Nephron progenitor cell (in vitro differentiated cells): Measurements from ENCODE around the gene CYTH4.

ENCODE experiments used
- DNase-seq: peaks from one replicate; pipeline ENCODE4 v3.0.0; 2021
- H3K27ac Mint-ChIP-seq: 2 replicates; pipeline ENCODE4 v1.8.0; 2021; ENCODE audit warnings: mild to moderate bottlenecking, moderate library complexity, mixed read lengths
- H3K27me3 Mint-ChIP-seq: 2 replicates; pipeline ENCODE4 v1.8.0; 2021; ENCODE audit warnings: mild to moderate bottlenecking, low read depth, mixed read lengths; ENCODE audit not compliant: poor library complexity
- H3K36me3 Mint-ChIP-seq: 2 replicates; pipeline ENCODE4 v1.8.0; 2021; ENCODE audit warnings: low read depth, mixed read lengths
- H3K4me1 Mint-ChIP-seq: 2 replicates; pipeline ENCODE4 v1.8.0; 2021; ENCODE audit warnings: mixed read lengths
- H3K4me3 Mint-ChIP-seq: 2 replicates; pipeline ENCODE4 v1.8.0; 2021; ENCODE audit warnings: mild to moderate bottlenecking, moderate library complexity, mixed read lengths
- H3K9me3 Mint-ChIP-seq: 2 replicates; pipeline ENCODE4 v1.8.0; 2021; ENCODE audit warnings: mild to moderate bottlenecking, moderate library complexity, mixed read lengths
- CTCF ChIP-seq: fragments of 200-600 bp; sonication (generic); IDR thresholded peaks from 2 replicates; pipeline ENCODE4 v1.5.0; 2021; ENCODE audit warnings: antibody characterized with exemption

The CYTH4 gene

GRCh38 chr22:37311761-37312312 is 29.5 kb downstream of the CYTH4 start:
- H3K4me1 Mint-ChIP-seq = peaks cover 55% of the 10 kb centered on the region
- no peak for TF ChIP-seq CTCF
- H3K9me3 Mint-ChIP-seq = no peaks in the 10 kb centered on the region
- H3K27ac Mint-ChIP-seq = no peak overlapping the region
- H3K4me3 Mint-ChIP-seq = no peak overlapping the region
- no peaks in the 10 kb centered on the region for H3K36me3 Mint-ChIP-seq
- H3K27me3 Mint-ChIP-seq = peaks cover 22% of the 10 kb centered on the region
- no peak for DNase-seq

- Mint-ChIP-seq H3K36me3 (no peaks in the 10 kb centered on the region), H3K9me3 (no peaks in the 10 kb centered on the region)
- no peak for TF ChIP-seq CTCF
Observed at GRCh38 chr22:37312549-37313183, 30.4 kb downstream of the CYTH4 start.

GRCh38 chr22:37313376-37314314 is 31.3 kb downstream of the CYTH4 start:
- H3K27ac Mint-ChIP-seq = no peak overlapping the region
- TF ChIP-seq CTCF = no peak
- no peak overlapping the region for H3K4me3 Mint-ChIP-seq
- no peaks in the 10 kb centered on the region for H3K9me3 Mint-ChIP-seq
- peaks cover 44% of the 10 kb centered on the region for H3K4me1 Mint-ChIP-seq
- H3K36me3 Mint-ChIP-seq = no peaks in the 10 kb centered on the region
- no peak for DNase-seq
- peaks cover 26% of the 10 kb centered on the region for H3K27me3 Mint-ChIP-seq

More at GRCh38 chr22:37312549-37313183, 30.4 kb downstream of the CYTH4 start:
- Mint-ChIP-seq H3K27ac (no peak overlapping the region), H3K27me3 (peaks cover 26% of the 10 kb centered on the region), H3K4me3 (no peak overlapping the region), H3K4me1 (peaks cover 47% of the 10 kb centered on the region)
- DNase-seq = no peak

- TF ChIP-seq CTCF = no peak
- Mint-ChIP-seq H3K4me1 (peaks cover 44% of the 10 kb centered on the region), H3K4me3 (no peak overlapping the region), H3K9me3 (no peaks in the 10 kb centered on the region), H3K36me3 (no peaks in the 10 kb centered on the region), H3K27ac (no peak overlapping the region), H3K27me3 (peaks cover 30% of the 10 kb centered on the region)
- DNase-seq = no peak
Observed at GRCh38 chr22:37314315-37315074, 32.2 kb downstream of the CYTH4 start.

- no peak for TF ChIP-seq CTCF
- Mint-ChIP-seq H3K27ac (no peak overlapping the region), H3K27me3 (peaks cover 39% of the 10 kb centered on the region), H3K9me3 (no peaks in the 10 kb centered on the region), H3K4me3 (no peak overlapping the region), H3K4me1 (peaks cover 31% of the 10 kb centered on the region), H3K36me3 (no peaks in the 10 kb centered on the region)
- no peak for DNase-seq
Observed at GRCh38 chr22:37316405-37316804, 34.1 kb downstream of the CYTH4 start.
